Spinal cord (tissue), 10 donors: ENCODE results near the gene ACACA. TPM values are rescaled to one million over a fixed set of nuclear protein-coding genes. Genes with fewer than 3 reads are reported as not detected.

ENCODE experiments used
- DNase-seq, 6 donors: peaks; one replicate each; pipeline versions ENCODE4 v3.0.0 to v3.0.0-alpha.2; 2013 to 2015; ENCODE audit warnings: low spot score in 6 of 6, low read depth in 4 of 6
- H3K27ac ChIP-seq: one replicate; pipeline ENCODE4 v1.5.1; 2013; ENCODE audit warnings: low read depth, low read length, control low read depth
- H3K27me3 ChIP-seq: one replicate; pipeline ENCODE4 v1.6.1; 2013; ENCODE audit warnings: low read length; ENCODE audit not compliant: control insufficient read depth, insufficient read depth
- H3K36me3 ChIP-seq: one replicate; pipeline ENCODE4 v1.6.1; 2013; ENCODE audit warnings: low read length; ENCODE audit not compliant: control insufficient read depth, insufficient read depth
- H3K4me1 ChIP-seq: one replicate; pipeline ENCODE4 v1.6.1; 2013; ENCODE audit warnings: low read length; ENCODE audit not compliant: control insufficient read depth, insufficient read depth
- H3K4me3 ChIP-seq: one replicate; pipeline ENCODE4 v1.5.1; 2013; ENCODE audit warnings: low read depth, low read length, control low read depth
- H3K9me3 ChIP-seq: one replicate; pipeline ENCODE4 v1.6.1; 2013; ENCODE audit warnings: low read length; ENCODE audit not compliant: control insufficient read depth, insufficient read depth
- WGBS: methylation state at CpG from one replicate; pipeline ENCODE4 v1.1.5; 2013; ENCODE audit warnings: missing lambda C conversion rate; ENCODE audit not compliant: insufficient coverage; 5-methylcytosine and 5-hydroxymethylcytosine counted together
- polyA plus RNA-seq, 2 donors: library from polyadenylated mRNA; unstranded; fragments of 120-200 nt; gene quantifications; one replicate each; pipeline ENCODE4 v1.2.1, GENCODE V29; 2013; ENCODE audit not compliant: insufficient read length in 2 of 2
- total RNA-seq, 2 donors: library from RNA; depleted of rRNA in 1 of 2; stranded (reverse); fragments of 120-200 nt in 1 of 2; fragments of >200 nt in 1 of 2; gene quantifications; one replicate each; pipeline versions ENCODE4 v1.2.3 to v1.2.4, GENCODE V29; 2013 to 2014
- donor health status: healthy.

The ACACA gene
- total and polyA plus RNA-seq, 4 donors, result 62.3 to 94.4 (median 80.5) TPM

- Histone ChIP-seq H3K36me3 (peaks cover 7% of the 10 kb centered on the region), H3K27ac (no peak overlapping the region), H3K27me3 (no peaks in the 10 kb centered on the region), H3K9me3 (no peaks in the 10 kb centered on the region), H3K4me1 (no peaks in the 10 kb centered on the region), H3K4me3 (no peak overlapping the region)
- no peak for DNase-seq
Measured at GRCh38 chr17:37206299-37206698, 200.3 kb downstream of the ACACA start.

GRCh38 chr17:37200497-37200896 is 206.1 kb downstream of the ACACA start:
- WGBS, result no CpG with 5 or more reads among the region's 2 CpGs
- DNase-seq, result no peak
- no peaks in the 10 kb centered on the region for H3K9me3 ChIP-seq
- no peaks in the 10 kb centered on the region for H3K27me3 ChIP-seq
- H3K36me3 ChIP-seq, result peaks cover 7% of the 10 kb centered on the region
- H3K4me3 ChIP-seq, result no peak overlapping the region
- no peak overlapping the region for H3K27ac ChIP-seq
- no peaks in the 10 kb centered on the region for H3K4me1 ChIP-seq

- H3K4me1 ChIP-seq, result no peaks in the 10 kb centered on the region
- no peaks in the 10 kb centered on the region for H3K36me3 ChIP-seq
- no peak for DNase-seq
- H3K4me3 ChIP-seq, result no peak overlapping the region
- WGBS, result no CpG with 5 or more reads among the region's 2 CpGs
- no peak overlapping the region for H3K27ac ChIP-seq
- no peaks in the 10 kb centered on the region for H3K27me3 ChIP-seq
- H3K9me3 ChIP-seq, result no peaks in the 10 kb centered on the region
Measured at GRCh38 chr17:37197336-37197735, 209.3 kb downstream of the ACACA start.

GRCh38 chr17:37194208-37194607 is 212.4 kb downstream of the ACACA start:
- peaks cover 6% of the 10 kb centered on the region for H3K36me3 ChIP-seq
- WGBS, result 80% methylated on average over 1 of the region's 1 CpG
- H3K9me3 ChIP-seq, result no peaks in the 10 kb centered on the region
- no peaks in the 10 kb centered on the region for H3K4me1 ChIP-seq
- no peak overlapping the region for H3K4me3 ChIP-seq
- DNase-seq, result no peak
- H3K27ac ChIP-seq, result no peak overlapping the region
- H3K27me3 ChIP-seq, result no peaks in the 10 kb centered on the region

- Histone ChIP-seq H3K4me1 (no peaks in the 10 kb centered on the region), H3K27me3 (no peaks in the 10 kb centered on the region), H3K9me3 (no peaks in the 10 kb centered on the region), H3K27ac (no peak overlapping the region), H3K36me3 (peaks cover 6% of the 10 kb centered on the region), H3K4me3 (no peak overlapping the region)
- WGBS, result no CpG with 5 or more reads among the region's 2 CpGs
- no peak for DNase-seq
Measured at GRCh38 chr17:37191219-37191618, 215.4 kb downstream of the ACACA start.

- Histone ChIP-seq H3K27me3 (no peaks in the 10 kb centered on the region), H3K4me1 (no peaks in the 10 kb centered on the region), H3K27ac (no peak overlapping the region), H3K9me3 (no peaks in the 10 kb centered on the region), H3K36me3 (peaks cover 7% of the 10 kb centered on the region), H3K4me3 (no peak overlapping the region)
- no peak for DNase-seq
Measured at GRCh38 chr17:37190493-37190892, 216.1 kb downstream of the ACACA start.

GRCh38 chr17:37188157-37188556 is 218.5 kb downstream of the ACACA start:
- WGBS, result 84% methylated on average over 5 of the region's 11 CpGs
- H3K27ac ChIP-seq, result no peak overlapping the region

GRCh38 chr17:37187262-37187661 is 219.4 kb downstream of the ACACA start:
- Histone ChIP-seq H3K27ac (no peak overlapping the region), H3K27me3 (no peaks in the 10 kb centered on the region), H3K36me3 (peaks cover 10% of the 10 kb centered on the region), H3K9me3 (no peaks in the 10 kb centered on the region), H3K4me3 (no peak overlapping the region), H3K4me1 (no peaks in the 10 kb centered on the region)
- WGBS, result no CpG with 5 or more reads among the region's 3 CpGs
- DNase-seq, result no peak

More at GRCh38 chr17:37188157-37188556, 218.5 kb downstream of the ACACA start:
- Histone ChIP-seq H3K4me3 (no peak overlapping the region), H3K9me3 (no peaks in the 10 kb centered on the region), H3K27me3 (no peaks in the 10 kb centered on the region), H3K36me3 (peaks cover 10% of the 10 kb centered on the region), H3K4me1 (no peaks in the 10 kb centered on the region)
- DNase-seq, result no peak

GRCh38 chr17:37182786-37183465 is 223.7 kb downstream of the ACACA start:
- no peaks in the 10 kb centered on the region for H3K4me1 ChIP-seq
- no peak overlapping the region for H3K27ac ChIP-seq
- peaks cover 4% of the 10 kb centered on the region for H3K36me3 ChIP-seq
- no peaks in the 10 kb centered on the region for H3K27me3 ChIP-seq
- no peak for DNase-seq
- H3K9me3 ChIP-seq, result no peaks in the 10 kb centered on the region
- 87% methylated on average over 3 of the region's 6 CpGs for WGBS
- no peak overlapping the region for H3K4me3 ChIP-seq

GRCh38 chr17:37180376-37180775 is 226.3 kb downstream of the ACACA start:
- Histone ChIP-seq H3K9me3 (no peaks in the 10 kb centered on the region), H3K4me3 (no peak overlapping the region), H3K4me1 (no peaks in the 10 kb centered on the region), H3K27ac (no peak overlapping the region), H3K36me3 (peaks cover 2% of the 10 kb centered on the region), H3K27me3 (no peaks in the 10 kb centered on the region)
- DNase-seq, result no peak
- WGBS, result no CpG with 5 or more reads among the region's 1 CpG
